IPS-NIHi7 (cell line): ENCODE results near the gene SND1.
"Not testable (repeated sequence)": the region's sequence is repeated elsewhere in the genome, so short reads cannot be mapped to it uniquely, and the experiment has no call there.

Experiments used
- DNase-seq: peaks from one replicate; pipeline ENCODE4 v3.0.0; 2012; ENCODE audit warnings: mixed read lengths; ENCODE audit errors: extremely low spot score

The SND1 gene

GRCh38 chr7:127831318-127832219 is 179.6 kb downstream of the SND1 start:
- no peak for DNase-seq

- DNase-seq: no peak
Measured at GRCh38 chr7:127832592-127832991, 180.6 kb downstream of the SND1 start.

DNA sequence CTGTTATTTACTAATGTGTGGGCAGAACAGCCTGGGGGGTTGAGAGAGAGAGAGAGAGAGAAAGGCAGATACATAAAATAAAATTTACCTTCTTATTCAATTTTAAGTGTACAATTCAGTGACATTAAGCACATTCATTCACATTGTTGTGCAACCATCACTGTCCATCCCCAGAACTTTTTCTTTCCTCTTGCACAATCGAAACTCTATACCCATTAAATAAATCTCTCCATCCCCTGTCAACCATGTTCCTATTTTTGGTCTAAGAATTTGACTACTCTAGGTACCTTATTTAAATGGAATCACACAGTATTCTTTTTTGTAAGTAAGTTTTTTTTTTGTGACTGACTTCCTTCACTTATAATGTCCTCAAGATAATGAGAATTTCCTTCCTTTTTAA is 181.6 kb downstream of the SND1 start:
- no peak for DNase-seq

DNA sequence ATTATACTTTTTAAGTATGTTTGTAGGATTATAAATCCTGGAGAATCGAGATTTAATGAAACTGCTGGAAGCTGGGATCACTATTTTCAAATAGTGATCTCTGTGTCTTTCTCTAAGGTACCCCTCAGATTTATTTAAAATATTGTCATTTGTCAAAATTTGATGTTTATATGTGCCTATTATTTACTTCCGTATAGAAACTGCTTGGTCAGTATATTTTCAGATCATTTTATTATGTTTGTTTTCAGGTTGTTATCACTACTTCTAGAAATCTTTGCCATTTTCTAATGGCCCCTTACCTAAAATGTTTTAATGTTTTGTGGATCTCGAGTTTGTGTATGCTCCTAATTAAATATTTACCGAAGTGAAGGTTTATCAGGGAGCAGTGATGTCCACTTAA is 183.7 kb downstream of the SND1 start:
- no peak for DNase-seq

DNA sequence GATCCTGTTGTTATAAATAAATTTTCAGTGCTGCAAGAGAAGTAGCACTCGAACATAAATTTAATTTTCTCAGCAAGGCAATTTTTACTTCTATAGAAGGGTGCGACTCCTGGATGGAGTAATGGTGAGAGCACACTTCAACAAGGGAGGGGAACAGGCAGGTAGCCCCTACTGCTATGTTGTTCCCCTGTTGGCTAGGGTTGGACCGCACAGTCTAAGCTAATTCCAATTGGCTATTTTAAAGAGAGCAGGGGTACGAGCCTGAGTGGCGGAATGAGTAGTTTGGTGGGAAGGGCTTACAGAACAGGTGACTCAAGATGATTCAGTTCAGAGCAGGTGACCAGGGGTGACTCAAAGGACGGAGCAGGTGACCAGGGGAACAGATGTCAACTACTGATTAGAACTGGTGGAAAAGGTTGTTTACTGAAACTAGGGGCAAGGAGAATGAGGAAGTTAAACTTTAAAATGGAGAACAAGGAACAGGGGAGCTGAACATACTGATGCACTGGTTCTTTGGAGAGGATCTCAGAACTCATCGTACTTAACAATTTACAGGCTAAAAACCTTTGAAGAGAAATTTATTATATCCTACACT is 185.9 kb downstream of the SND1 start:
- not testable (repeated sequence) for DNase-seq

- DNase-seq: no peak
Measured at GRCh38 chr7:127838816-127839415, 186.9 kb downstream of the SND1 start.

DNA sequence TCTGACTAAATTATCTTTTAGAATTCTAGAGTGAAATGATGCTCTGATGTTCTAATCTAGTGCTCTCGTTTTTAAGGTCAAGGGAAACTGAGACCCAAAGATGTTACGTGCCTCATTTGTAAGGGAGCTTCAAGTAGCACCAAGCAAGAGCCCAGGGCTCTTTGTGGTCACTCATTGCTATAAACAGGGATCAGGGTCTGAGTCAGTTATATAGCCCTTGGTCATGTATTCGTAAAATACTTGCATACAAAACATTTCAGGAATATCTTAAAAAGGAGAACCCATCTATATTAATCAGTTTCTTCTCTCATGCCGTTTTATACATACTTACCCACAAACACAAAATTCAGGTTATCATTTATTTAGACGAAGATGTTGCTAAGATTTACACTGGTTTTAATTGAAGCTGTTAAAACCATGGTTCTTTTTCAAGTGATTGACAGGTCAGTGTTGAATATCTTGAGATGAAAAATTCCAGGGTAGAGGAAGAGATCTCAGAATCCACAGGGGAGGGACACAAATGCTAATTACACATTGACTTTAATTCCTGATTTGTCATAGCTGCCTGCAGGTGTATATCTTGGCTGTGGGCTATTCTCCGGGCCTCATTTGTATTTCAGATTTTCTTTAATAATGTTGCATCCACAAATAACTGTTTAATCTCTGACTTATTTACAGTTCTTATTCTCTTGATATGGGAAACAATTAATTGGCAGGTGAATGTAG is 188.4 kb downstream of the SND1 start:
- DNase-seq: no peak

DNA sequence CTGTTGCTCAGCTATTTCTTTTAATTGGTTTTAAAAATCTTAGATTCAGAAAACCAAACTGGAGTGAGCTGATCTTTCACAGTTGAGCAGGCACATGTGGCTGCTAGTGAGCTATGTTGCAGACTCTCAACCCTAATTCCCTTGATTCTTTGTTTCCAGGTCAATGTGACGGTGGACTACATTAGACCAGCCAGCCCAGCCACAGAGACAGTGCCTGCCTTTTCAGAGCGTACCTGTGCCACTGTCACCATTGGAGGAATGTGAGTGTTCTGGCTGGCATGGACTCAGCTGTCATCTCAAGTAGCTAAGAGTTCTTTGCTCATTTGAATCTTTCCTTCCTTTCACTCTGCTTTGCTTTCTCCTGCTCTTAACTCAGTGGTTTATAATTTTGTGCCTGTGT is 192.2 kb downstream of the SND1 start:
- no peak for DNase-seq

GRCh38 chr7:127844707-127845331 is 192.8 kb downstream of the SND1 start:
- no peak for DNase-seq

DNA sequence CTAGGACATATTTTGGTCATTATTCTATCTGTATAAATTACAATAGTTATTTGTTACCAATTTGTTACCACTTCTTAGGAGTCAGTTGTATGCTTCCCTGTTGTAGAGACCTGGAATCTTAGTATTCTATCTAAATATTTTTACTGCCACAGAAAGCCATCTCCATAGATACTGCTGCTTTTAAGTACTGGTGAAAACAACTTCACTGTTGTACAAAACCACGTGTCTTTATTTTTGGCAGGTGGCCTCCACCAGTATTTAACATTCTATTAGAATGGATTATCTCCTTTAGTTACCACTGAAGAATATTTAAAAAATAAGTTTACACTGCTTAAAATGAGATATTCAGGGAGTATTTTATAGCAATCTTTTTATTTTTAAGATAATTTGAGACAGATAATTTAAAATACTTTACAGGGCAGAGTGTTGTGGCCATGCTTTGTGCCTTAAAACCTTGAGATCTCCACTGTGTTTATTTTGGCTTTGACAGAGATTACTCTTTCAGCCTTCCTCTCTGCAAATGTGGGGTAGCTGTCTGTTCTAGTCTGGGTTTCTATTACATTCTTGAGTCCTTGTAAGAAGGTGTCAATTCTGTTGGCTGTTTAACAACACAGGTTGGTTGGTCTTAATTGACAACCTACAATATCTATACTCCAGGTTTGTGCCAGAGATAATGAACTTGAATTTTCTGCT is 193.7 kb downstream of the SND1 start:
- no peak for DNase-seq

GRCh38 chr7:127847641-127848040 is 195.6 kb downstream of the SND1 start:
- no peak for DNase-seq

DNA sequence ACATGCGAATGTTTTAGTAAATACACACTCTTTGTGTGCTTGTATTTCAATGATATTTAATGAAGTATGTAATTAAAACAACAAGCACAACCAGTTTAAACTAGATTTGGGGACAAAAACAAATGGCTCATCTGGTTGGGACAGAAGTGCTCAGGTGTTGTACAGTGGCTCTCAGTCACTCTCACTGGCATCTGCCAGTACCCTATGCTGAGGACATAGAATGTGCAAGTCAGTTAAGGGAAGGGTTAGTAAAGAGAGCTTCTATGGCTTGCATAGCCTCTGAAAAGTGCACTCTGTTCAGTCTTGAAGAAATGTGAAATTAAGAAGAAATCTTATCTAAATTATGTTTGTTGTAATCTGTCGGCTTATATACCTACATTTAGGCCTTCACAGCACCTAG is 196.2 kb downstream of the SND1 start:
- DNase-seq: no peak

- no peak for DNase-seq
Measured at GRCh38 chr7:127850195-127850594, 198.2 kb downstream of the SND1 start.

DNA sequence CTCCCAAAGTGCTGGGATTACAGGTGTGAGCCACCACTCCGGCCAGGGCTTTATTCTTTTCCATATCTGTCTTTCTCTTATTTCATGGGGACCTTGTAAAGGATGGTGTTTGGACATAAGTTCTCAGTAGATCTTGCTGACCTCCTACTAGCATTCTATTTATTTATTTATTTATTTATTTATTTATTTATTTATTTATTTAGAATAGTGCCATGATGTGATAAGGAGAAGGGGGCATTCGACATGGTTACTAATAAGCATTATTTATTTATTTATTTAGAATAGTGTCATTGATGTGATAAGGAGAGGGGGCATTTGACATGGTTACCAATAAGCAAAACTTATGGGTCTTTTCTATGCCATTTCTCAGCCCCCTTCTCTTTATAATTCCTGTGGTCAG is 202.4 kb downstream of the SND1 start:
- DNase-seq: no peak

GRCh38 chr7:127857464-127857841 is 205.5 kb downstream of the SND1 start:
- no peak for DNase-seq

GRCh38 chr7:127858091-127858914 is 206.3 kb downstream of the SND1 start:
- DNase-seq: no peak

GRCh38 chr7:127858915-127859189 is 206.9 kb downstream of the SND1 start:
- no peak for DNase-seq

- no peak for DNase-seq
Measured at GRCh38 chr7:127859330-127859729, 207.3 kb downstream of the SND1 start.

DNA sequence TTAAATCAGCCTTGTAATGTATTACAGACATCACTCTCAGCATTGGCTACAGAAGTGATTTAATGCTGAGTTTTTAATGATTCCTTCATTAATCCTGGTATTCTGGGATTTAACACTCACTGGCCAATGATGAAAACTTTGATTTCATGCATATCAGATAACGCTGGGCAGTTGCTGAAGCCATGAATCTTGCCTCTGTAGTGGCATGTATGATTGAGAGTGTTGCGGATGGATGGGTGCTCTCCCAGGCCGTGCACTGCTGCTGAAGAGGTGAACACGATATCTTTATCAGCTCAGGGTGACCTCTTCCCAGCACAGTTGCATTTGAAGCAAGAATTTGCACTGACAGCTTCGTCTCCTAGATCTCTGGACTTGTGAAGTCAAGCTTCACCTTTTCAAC is 210.5 kb downstream of the SND1 start:
- DNase-seq: no peak

DNA sequence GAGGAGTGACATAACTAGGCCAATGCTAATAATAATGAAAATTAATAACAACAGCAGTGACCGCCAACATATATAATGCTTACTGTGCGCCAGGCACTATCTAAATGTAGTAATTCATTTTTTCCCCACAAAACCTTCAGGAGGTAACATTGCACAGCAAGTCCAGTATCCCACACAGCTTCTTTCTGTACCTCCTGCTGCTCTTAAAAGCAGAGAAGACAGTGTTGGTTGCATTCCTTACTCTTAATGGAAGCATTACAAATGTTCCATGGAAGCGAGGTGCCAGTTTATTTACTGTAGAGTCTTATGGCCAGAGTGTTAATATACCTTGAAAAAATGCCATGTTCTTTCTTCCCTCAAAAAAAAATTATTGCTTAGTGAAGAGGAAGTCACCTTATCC is 211.1 kb downstream of the SND1 start:
- no peak for DNase-seq

GRCh38 chr7:127865466-127865865 is 213.5 kb downstream of the SND1 start:
- DNase-seq: no peak
